Measurements from ENCODE around the gene RNF220.
"Not testable (repeated sequence)": the region's sequence is repeated elsewhere in the genome, so short reads cannot be mapped to it uniquely, and the experiment has no call there.

The RNF220 gene

DNA sequence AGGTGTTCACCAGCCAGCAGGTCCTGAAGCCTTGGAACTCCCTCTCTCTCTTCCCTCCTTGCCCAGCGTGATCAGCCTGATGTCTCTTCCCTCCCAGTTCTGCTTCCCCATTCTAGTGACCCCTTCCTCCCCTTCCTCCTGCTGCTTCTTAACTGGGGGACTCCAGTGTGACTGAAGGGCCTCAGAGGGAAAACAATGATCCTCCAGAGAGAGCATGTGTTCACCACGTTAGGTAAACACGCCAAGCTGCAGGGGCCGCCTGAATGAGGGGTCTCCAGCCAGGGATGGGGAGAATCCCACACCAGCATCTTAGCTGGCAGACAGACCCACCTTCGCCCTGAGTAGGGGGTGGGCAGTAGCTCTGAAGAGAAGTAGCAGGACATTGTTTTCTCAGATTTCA lies 144.5 kb downstream of the RNF220 start:
- DNase-seq (ENCODE audit: low read depth), result no peak

DNA sequence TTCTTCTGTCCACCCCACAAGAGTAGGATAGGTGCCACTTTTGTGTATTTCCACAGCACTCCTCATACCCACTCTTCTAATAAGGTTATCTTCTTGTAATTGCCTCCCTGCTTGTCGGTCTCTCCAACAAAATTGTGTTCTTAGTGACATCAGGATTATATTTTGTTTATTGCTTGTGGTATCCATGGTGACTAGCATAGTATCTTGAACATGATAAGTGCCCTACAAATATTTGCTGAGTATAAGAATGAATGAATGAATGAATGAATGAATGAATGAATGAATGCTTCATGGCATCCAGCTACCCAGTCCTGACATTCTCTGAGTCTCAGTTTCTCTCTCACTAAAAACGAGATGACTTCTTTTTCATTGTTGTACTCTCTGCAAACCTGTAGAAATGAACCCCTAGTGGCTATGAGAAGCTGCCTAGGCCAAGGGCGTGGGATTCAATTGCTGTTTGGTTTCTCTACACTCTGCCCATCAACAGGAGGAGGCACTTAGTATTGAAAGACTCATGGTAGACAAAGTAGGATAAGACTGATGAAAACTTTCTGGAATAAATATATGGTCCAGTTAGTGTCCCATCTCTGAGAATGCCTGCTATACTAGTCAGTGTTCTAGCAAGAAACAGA lies 148.2 kb downstream of the RNF220 start:
- no peak for DNase-seq (ENCODE audit: low read depth)

DNA sequence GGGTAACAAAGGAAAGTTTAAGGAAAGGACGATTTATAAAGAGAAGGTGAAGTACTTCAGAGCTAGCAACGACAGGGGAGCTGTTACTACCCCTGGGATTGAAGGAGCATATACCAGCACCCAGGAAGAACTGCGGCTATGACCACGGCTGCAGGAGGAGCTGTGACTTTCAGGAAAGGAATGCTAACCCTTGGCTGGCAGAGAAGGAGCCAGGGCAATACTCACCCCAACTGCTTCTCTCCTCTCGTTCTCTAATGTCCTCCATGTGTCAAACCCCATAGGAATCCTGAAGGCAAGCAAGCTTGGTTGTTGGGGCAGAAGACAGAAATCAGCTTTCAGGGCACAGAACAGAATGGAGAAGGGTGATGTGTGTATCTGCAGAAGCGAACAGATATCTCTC lies 148.7 kb downstream of the RNF220 start:
- no peak for DNase-seq (ENCODE audit: low read depth)

DNA sequence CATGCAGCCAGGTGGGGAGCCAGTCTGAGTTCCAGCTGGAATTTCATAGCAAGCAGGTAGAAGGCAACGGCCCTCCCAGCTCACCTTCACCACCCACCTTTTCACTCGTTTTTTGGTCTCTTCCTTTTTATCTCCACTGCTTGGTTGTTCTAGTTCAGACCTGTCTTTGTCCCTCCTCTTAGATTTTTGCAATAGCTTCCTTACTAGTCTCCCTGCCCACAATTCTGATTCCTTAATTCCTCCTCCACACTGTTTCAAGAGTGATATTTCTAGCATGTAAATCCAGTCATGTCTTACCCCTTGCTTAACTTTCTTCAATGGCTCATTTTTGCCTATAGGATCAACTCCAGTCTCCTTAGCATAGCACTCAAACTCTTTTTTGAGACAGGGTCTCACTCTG lies 149.7 kb downstream of the RNF220 start:
- DNase-seq (ENCODE audit: low read depth), result no peak

DNA sequence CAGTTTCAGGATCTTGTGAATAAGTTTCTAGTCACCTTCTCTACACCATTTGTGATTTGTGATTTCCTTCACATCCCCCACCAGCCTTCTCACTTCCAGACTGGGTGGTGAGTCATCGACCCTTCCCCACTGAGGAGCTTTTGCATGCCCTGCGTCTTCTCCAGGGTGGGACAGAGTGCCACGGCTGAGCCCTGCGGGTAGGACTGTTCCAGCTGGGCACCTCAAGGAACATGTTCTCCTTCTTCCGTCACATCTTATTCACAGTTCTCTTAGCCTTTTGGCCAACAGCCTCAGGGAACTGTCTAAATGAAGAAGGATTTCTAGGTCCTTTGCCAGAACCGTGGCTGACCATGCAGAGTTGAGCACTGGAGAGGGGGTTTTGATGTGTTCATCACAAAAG lies 152.7 kb downstream of the RNF220 start:
- DNase-seq (ENCODE audit: low read depth), result no peak

DNA sequence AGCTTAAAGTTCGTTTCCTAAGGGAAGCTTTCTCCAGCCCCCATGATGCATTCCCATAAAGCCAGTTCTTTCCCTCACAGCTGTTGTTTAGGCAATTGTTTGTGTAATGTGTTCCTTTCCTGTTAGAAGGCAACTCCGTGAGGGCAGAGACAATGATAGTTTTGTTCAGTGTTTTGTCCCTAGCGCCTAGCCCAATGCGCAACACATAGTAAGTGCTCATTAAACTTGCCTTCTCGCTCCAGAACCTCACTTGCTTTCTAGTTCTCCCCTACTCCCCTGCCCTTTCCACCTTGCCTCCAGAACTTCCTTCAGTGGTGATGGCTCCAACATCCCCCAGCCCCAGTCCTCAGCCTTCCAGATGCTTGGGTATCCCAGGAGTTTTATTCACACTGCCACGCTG lies 153.8 kb downstream of the RNF220 start:
- DNase-seq (ENCODE audit: low read depth), result no peak

DNA sequence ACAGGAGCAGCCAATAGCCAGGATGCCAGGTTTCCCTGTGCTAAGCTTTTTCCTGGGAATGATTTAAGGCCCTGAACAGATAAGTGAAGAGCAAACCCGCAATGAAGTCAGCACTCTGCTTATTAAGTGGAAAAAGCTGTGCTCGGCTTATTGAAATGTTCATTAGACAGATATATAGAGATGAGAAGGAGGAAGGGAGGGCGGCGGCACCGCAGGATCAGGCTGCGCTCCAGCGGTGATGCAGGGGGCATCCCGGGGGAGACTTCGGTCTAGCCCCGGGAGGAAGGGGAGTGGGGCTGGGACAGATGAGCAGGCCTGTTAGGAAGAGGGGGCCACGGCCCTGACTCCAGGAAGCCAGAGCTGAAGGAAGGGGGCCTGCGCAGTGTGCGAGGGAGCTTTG lies 154.3 kb downstream of the RNF220 start:
- DNase-seq (ENCODE audit: low read depth), result no peak

DNA sequence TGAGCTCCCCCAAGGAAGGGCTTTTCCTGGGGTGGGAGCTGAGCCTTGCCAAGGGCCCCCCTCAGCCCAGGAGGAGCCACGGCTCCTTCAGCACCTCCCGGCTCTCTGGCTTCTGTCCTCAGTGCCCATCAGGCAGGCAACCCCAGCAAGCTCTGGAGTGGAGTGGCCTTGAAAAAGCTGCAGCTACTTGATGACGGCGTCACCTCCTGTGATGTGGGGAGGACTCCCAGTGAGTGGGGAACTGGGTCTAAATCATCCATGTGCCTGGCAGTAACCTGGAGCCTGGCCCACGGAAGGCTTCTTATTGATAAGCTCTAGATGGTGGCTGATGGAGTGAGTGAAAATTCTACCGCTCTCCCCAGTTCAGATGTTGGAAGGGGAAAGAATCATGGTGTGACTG lies 154.9 kb downstream of the RNF220 start:
- DNase-seq (ENCODE audit: low read depth), result no peak

DNA sequence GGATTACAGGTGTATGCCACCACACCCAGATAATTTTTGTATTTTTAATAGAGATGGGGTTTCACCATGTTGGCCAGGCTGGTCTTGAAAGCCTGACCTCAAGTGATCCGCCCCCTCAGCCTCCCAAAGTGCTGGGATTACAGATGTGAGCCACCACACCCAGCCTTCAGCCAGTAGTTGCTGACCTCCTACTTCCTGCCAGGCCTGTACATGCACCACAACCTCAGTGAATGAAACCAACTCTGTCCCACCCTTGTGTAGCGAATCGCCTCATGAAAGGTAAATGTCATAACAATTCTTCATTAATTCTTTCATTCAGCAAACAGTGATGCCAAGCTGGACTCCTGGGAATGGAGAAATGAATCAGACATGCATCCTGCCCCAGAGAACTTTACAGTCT lies 155.6 kb downstream of the RNF220 start:
- not testable (repeated sequence) for DNase-seq (ENCODE audit: low read depth)

DNA sequence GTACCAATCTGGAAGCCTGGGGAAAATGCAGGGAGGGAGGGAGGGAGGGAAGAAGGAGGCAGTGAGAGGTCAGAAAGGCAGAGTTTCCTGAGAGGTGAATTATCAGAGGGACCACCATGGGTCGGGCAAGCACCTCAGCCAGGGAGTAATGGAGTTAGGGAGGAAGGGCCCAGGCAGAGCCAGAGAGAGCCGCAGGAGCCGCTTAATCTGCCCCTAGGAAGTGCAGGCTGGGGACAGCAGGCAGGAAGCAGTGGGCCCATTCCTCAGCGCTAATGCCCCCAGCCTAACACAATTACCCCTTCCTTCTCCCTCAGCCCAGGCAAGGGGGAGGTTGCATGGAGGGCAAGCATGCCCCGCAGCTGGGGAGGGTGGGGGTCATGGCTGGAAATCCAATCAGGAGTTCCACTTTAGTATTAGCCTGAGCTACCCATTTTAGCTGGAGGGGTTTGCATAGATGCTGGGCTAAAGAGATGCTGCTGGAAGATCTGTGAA lies 160.2 kb downstream of the RNF220 start:
- no peak for DNase-seq (ENCODE audit: low read depth)

DNA sequence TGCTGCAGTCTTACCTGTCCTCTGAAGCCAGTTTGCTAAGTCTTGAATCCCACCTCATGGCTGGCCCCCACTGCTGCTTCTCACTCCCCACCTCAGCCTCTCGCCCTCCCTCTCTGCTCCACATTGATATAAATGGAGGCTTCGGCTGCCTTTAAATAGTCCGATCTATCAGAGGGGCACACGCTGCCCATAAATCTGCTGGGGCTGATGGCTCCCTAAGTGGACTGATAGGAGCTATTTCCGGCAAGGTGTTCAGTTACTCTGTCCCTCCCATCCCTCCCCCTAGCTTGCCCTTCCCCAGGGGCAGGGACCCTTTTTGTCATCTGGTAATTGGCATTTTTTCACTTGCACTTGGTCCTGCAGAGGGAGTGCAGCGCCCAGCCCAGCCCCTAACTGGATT lies 160.8 kb downstream of the RNF220 start:
- no peak for DNase-seq (ENCODE audit: low read depth)

DNA sequence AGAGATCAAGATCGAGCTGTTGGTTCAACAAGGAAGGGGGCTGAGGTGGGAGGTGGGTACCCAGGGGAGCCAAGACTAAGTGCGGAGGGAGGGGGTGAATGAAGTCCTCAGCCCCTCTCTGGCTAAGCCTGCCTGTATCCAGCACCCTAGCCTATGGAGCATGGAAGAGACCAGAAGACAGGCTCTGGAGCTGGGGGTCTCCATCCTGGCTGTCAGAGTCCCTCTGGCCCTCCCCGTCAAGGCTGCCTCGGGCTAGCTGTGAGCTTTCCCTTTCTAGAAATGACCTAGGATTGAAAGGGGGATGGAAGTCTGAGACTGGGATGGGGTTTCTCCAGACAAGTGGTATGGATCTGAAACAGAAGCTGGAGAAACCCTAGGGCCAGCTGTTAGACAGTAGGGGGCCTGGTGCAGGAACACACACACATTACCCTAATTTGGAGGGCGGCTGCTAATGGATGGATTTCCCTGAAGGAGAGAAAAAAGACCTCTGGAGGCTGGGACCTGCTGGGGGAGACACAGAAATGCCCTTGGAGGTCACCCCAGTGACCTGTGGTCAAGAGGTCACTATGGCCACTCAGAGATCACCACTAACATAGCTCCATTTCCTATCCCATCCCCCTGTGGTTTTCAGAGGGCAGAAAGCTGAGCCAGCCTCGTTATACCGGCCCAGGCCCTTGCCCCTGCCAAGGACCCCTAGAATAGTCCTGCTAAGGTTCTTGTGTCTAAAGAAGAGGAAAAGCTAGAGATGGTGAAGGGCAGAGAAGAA lies 161.4 kb downstream of the RNF220 start:
- DNase-seq (ENCODE audit: low read depth), result no peak

DNA sequence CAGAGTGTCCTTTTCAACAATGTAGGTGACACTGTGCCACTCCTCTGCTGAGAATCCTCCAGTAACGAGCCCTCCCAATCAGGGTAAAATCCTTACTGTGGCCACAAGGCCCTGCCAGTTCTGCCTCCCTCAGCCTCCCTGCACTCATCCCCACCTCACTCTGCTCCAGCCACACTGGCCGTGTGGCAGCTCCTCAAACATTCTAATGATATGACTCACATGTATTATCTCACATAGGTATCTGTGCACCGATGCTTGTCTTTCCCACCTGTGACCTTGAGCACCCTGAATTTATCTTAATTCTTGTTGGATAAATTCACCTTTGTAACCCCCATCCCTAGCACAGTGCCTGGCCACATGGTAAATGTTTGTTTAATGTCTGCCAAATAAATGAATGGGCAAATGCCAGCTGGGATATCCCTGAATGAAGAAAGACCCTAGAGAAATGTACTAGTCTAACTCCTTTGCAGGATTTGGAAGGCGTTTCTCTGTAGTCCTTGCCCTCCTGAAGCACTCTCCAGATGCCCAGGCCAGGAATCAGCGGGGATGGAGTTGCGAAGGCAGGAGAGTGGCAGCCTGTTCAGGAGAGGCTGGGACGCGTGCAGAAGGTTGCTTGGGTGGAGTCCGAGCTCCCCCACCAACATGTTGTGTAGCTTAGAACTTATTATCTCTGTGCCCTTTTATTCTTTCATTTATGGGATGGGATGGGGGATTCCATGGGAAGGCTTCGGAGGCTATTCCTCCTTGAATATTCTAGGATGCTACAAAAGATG lies 163.3 kb downstream of the RNF220 start:
- no peak for DNase-seq (ENCODE audit: low read depth)

DNA sequence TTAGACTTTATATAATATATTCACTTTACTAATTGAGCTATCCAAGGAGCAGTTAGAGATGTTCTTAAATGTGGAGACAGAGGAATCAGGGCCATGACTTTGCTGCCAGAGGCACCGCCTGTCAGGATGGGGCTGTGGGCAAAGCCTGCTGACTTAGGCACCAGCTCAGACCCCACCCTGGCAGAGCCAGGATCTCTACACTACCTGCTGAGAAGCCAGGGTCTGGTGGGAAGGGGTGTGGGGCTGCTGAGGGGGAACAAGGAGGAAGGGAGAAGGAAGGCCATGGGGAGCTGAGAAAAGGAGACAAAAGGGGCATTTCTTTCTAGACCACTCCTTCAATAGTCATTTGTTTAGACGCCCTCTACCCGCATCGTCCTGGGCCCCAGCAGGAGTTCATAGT lies 164.4 kb downstream of the RNF220 start:
- DNase-seq (ENCODE audit: low read depth), result no peak

DNA sequence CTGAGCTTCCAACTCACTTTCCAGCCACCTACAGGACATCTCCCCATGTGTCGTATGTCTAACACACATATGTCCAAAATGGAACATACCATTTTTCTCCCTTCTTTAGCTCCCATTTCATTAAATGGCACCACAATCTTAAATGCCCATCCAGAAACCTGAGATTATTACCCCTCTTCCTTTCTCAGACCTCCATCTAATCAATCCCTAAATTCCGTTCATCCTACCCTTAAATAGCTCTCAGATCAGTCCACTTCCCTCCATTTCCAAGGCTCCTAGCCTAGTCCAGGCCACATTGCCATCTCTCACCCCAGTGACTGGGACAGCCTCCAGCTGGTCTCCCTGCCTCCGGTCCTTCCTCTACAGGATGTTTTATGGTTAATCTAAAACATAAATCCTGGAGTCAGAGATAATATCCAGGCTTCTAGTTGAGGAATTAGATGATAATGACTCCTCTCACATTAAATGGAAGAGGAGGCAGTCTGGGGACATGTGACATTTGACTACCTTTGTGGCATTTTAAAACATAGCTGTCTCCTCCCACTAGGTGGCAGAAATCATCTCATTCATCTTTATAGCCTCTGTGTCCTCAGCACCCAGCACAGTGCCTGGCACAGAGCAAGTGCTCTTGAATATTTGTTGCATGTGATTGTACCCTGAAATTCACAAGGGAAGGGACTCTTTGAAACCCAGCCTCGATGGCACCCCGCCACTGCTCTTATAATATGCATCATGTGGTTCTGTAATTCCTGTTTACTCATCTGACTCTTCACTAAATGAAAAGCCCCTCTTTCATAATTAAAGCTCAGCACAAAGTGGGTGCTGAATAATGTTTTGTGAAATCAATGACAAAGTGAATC lies 166.9 kb downstream of the RNF220 start:
- DNase-seq (ENCODE audit: low read depth), result no peak

DNA sequence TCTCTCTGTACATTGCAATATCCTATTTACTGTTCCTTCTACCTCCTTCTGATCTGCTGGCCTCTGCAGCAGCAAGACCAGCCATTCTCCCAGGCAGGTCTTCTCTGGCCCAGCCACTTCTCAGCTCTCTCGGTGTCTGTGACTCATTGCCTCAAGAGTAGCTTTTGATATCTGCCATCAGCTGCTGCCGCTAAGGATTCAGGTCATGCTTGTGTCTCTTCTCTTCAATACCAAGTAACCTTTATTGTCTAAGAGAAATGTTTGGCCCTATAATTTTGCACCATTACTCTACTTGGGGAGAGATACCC lies 167.5 kb downstream of the RNF220 start:
- DNase-seq (ENCODE audit: low read depth), result no peak

DNA sequence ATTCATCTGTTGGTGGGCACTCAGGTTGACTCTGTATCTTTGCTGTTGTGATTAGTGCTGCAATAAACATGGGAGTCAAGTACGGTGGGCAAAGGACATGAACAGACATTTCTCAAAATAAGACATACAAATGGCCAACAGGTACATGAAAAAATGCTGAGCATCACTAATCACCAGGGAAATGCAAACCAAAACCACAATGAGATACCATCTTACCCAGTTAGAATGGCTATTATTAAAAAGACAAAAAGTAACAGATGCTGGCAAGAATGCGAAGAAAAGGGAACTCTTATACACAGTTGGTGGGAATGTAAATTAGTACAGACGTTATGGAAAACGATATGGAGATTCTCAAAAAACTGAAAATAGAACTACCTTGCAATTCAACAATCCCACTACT lies 170.3 kb downstream of the RNF220 start:
- DNase-seq (ENCODE audit: low read depth), result no peak

DNA sequence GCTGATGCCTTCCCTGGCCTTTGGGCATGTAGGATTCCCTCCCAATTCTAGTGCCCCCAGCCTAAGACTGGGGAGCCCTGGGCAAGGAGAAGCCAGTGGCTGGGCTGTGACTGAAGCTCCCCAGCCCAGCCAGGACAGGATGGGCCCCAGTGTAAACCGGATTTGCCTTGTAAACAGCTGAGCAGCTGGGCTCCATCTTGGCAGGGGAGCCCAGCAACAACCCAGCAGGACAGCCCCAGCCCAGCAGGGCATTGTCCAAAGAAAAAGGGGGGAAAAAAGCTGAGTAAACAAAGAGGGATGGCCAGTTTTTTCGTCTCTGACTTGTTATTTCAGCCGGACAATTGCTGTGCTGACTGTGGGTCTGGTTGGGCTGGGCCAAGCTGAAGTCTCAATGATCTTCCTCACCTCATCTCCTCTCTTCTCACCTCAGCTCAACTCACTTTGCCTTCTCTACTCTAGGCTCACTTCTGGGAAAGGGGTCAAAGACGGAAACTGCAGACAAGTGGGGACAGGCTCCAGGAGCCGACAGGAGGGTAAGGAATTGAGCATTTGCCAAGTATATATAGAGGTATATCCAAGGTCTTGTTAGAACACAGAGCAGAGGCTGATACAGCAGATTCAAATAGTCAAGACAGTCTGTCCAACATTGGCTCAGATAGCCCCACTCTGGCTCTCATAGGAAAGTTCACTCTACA lies 171.5 kb downstream of the RNF220 start:
- DNase-seq (ENCODE audit: low read depth), result no peak

DNA sequence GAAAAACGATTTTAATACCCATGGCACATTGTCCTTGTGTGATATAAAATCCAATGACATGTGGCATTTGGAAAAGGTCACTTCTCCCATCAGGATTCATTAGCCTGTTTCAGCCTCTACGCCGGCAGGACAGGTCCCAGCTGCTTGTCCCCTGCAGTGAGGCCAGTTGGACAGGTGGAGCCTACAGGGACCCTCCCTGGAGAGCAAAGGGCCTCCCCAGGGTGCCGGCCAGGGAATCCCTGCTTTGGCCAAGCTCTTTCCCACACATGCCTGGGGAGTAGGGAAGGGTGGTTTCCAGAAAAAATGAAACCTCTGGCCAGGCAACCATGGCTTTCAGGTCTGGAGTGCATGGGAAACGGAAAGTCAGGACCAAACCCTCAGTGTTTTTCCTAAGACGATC lies 176.2 kb downstream of the RNF220 start:
- no peak for DNase-seq (ENCODE audit: low read depth)

DNA sequence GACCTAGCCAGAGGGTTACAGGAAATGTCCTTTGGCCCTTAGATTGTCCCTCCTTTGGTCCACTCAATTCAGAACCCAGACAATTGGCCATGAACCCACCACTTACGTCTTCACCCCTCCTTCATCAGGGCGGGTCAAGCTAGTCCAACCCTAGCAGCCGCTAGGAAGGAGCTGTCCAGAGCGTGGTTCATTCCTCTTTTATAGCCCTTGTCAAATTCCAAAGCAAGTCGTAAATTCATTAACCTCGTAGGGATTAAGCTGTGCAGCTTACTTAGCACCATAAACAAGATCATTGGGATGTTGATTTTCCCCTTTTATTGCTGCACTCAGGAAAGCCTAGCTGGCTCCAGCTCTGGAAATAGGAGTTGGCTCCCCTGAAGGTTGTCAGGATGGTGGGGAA lies 179.1 kb downstream of the RNF220 start:
- DNase-seq (ENCODE audit: low read depth), result no peak

DNA sequence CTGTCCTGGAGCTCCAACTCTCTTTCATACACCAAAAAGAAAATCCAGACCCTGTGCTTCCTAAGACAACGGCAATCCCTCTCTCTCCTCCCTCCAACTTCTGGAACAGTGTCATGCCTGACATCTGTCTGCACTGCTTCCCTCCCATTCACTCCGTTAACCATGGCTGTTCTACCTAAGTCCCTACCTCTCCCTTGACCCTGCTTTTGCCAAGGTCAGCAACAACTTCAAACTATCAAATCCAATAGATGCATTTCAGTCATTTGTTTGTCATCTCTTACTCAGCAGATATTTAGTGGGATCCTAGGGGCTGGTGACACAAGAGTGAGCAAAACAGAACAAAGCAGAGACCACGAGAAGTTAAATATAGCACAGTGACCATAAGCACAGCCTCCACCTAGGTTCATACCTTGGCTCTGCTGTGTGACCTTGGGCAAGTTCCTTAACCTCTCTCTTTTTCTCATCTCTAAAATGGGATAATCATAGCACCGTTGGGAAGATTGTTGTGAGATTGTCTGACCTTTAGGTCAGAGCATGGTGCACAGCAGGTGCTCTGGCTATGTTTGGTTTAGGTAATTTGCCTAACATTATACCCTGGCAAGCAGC lies 180.4 kb downstream of the RNF220 start:
- DNase-seq (ENCODE audit: low read depth), result no peak

Data from non-pigmented ciliary epithelial cell (primary cell).